Kidney (tissue), 14 donors: Measurements from ENCODE around the gene FGGY. TPM values are rescaled to one million over a fixed set of nuclear protein-coding genes. Genes with fewer than 3 reads are reported as not detected.

Source experiments
- DNase-seq, 5 donors: peaks; one replicate each; pipeline ENCODE4 v3.0.0-alpha.2; 2013 to 2020
- FAIRE-seq: peaks from 2 replicates; lab custom pipeline; 2012; peaks lifted over from hg19 to GRCh38; lab: Jason Lieb, UNC
- H3K27ac ChIP-seq, 2 donors: one replicate each; pipeline ENCODE4 v1.7.0; 2013; ENCODE audit warnings: low read depth in 2 of 2, low read length in 2 of 2, inconsistent platforms in 1 of 2
- H3K27me3 ChIP-seq: one replicate; pipeline ENCODE4 v1.7.1; 2013; ENCODE audit warnings: low read length, inconsistent platforms; ENCODE audit not compliant: control insufficient read depth, insufficient read depth
- H3K36me3 ChIP-seq, 3 donors: one replicate each; pipeline versions ENCODE4 v1.7.0 to v1.7.1; 2013; ENCODE audit warnings: low read length in 3 of 3, control low read depth in 1 of 3, inconsistent platforms in 1 of 3; ENCODE audit not compliant: insufficient read depth in 3 of 3, control insufficient read depth in 2 of 3
- H3K4me1 ChIP-seq, 3 donors: one replicate each; pipeline versions ENCODE4 v1.7.0 to v1.7.1; 2013; ENCODE audit warnings: low read length in 3 of 3, inconsistent platforms in 1 of 3, low read depth in 1 of 3; ENCODE audit not compliant: control insufficient read depth in 2 of 3, insufficient read depth in 2 of 3
- H3K4me3 ChIP-seq, 3 donors: one replicate each; pipeline versions ENCODE4 v1.7.0 to v1.8.1; 2013; ENCODE audit warnings: low read length in 3 of 3, control low read depth in 1 of 3, inconsistent platforms in 1 of 3
- H3K9ac ChIP-seq, 3 donors: one replicate each; pipeline versions ENCODE4 v1.7.0 to v1.7.1; 2013; ENCODE audit warnings: low read length in 3 of 3, control low read depth in 1 of 3, inconsistent platforms in 1 of 3
- H3K9me3 ChIP-seq, 3 donors: one replicate each; pipeline versions ENCODE4 v1.7.0 to v1.7.1; 2013; ENCODE audit warnings: low read length in 3 of 3, control low read depth in 1 of 3, inconsistent platforms in 1 of 3; ENCODE audit not compliant: control insufficient read depth in 2 of 3, insufficient read depth in 1 of 3
- CTCF ChIP-seq: IDR thresholded peaks from 3 replicates; pipeline ENCODE4 v1.5.1; 2012; ENCODE audit warnings: mild to moderate bottlenecking, moderate library complexity, borderline replicate concordance; ENCODE audit not compliant: insufficient read depth; ENCODE audit errors: extremely low read depth
- intact Hi-C: fragments of 100-400 bp; cut with DNase I; formaldehyde crosslinking; loops from one replicate; pipeline ENCODE4 v1.11.1; 2022
- polyA plus RNA-seq: library from polyadenylated mRNA; stranded (reverse); fragments of 350-450 nt; fragmentation: Illumina TruSeq; extraction: RNeasy Lipid Tissue Mini Kit (QIAGEN cat#74804); gene quantifications from one replicate; pipeline ENCODE4 v1.2.3, GENCODE V29; 2014; ENCODE audit warnings: low read depth, low replicate concordance; ENCODE audit not compliant: insufficient read depth
- total RNA-seq: library from RNA; stranded (reverse); fragmentation: NEBNext Ultra II Directional; extraction: Animal tissue kit (Norgen Biotek cat#: 25700); gene quantifications from one replicate; pipeline ENCODE4 v1.2.1, GENCODE V29; 2021
- donor health status: control.
- donor health status: control.
- donor health status: control.
- donor health status: control.
- donor health status: control.
- donor health status: DM: yes; HTN: yes; CAD: no.
- donor health status: Normal renal cell carcinoma (clear cell type).

FGGY gene
- total and polyA plus RNA-seq, 2 donors from 2014 or later = 11.2 to 31.0 TPM

DNA sequence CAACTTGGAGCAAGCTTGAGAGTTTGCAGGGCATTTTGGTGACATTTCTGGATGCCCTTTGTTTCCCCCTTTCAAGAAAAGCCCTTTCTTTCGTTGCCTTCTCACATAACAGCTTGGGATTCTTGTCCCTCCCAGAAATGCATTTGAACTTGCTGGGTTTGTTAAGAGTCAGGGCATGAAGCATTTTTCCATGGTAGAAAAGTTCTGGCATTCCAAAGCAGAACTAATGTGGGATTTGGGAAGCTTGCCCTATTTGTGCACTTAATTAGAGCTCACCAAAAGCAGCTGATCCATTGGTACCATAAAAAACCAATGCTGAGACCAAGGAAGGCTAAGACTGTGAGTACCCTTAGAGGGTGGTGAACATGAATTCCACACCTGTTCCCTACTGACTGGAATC lies 418.1 kb downstream of the FGGY start:
- Histone ChIP-seq H3K36me3 (no peaks in the 10 kb centered on the region), H3K4me3 (no peak overlapping the region), H3K4me1 (no peaks in the 10 kb centered on the region), H3K9me3 (no peaks in the 10 kb centered on the region), H3K9ac (no peak overlapping the region), H3K27ac (no peak overlapping the region), H3K27me3 (no peaks in the 10 kb centered on the region)
- intact Hi-C loops = no loop called here
- no peak for FAIRE-seq
- no peak for DNase-seq
- TF ChIP-seq CTCF = no peak

DNA sequence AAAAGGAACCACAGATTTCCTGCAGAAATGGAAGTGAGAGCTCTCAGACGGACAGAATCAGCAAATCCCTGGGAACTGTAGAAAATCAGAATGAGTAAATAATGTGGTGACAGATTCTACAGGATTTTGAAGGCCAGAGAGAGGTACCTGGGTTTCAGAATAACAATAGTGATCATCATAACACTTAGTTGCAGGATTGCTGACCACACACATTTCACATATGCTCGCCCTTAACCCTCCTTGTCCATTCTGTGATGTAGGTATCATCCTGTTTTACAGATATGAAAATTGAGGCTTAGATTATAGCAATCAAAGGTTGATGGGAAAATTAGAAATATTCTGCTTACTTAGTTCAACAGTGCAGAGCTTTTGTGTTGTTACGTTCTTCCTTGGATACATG lies 419.9 kb downstream of the FGGY start:
- no peak for FAIRE-seq
- no peaks in the 10 kb centered on the region for H3K27me3 ChIP-seq
- DNase-seq = no peak
- intact Hi-C loops = no loop called here
- no peaks in the 10 kb centered on the region for H3K4me1 ChIP-seq
- no peak overlapping the region for H3K9ac ChIP-seq
- no peak overlapping the region for H3K4me3 ChIP-seq
- H3K36me3 ChIP-seq = no peaks in the 10 kb centered on the region
- TF ChIP-seq CTCF = no peak
- no peak overlapping the region for H3K27ac ChIP-seq
- no peaks in the 10 kb centered on the region for H3K9me3 ChIP-seq

DNA sequence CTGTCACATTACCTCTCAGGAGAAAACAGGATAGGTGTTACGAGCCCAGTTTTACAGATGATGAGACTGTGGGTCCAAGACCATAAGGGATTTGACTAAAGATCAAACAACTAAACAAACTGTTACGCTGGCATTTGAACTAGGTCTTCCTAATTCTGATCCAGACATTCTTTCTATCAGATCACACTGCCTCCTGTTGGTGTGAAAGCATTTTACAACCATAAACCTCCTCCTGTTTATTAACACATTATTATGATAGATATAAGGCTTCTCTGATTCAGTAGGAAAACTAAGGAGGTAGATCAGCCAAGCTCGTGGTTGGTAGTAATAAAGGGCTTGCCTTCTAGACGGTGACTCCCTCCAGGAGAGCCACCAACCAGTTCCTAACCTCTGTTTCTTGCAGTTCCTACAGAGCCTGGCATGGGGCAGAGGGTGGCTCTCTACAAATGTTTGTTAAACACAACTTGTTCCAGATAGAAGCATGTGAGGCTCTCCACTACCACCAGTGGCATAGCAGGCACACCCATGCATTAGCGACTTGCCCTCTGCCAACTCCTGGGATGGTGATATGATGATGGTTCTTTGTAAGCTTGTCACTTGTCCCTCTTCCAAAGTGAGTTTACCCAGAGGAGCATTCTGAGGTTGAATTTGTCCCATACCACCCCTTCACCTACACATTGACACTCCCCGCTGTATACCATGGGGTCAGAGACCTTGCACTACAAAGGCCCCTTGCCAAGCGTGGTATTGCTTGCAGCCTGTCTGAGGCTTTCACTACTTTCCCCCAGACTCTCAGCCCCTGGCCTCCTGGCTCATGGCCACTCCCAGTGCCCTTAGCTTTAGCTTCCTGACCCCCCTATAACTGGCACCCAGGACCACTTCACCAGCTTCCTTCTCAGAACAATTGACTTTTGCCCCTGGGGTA lies 421.4 kb downstream of the FGGY start:
- TF ChIP-seq CTCF = peak; percentile 23
- H3K27ac ChIP-seq = no peak overlapping the region
- H3K4me3 ChIP-seq = no peak overlapping the region
- no peaks in the 10 kb centered on the region for H3K4me1 ChIP-seq
- DNase-seq (no peak), FAIRE-seq (no peak)
- H3K27me3 ChIP-seq = no peaks in the 10 kb centered on the region
- intact Hi-C loops = no loop called here
- peaks cover 0 to 3% (median 0%) of the 10 kb centered on the region in 3 donors for H3K9me3 ChIP-seq
- no peaks in the 10 kb centered on the region for H3K36me3 ChIP-seq
- no peak overlapping the region for H3K9ac ChIP-seq
